HFFc6 (cell line): ENCODE measurements around the gene KIAA0040. TPM values are rescaled to one million over a fixed set of nuclear protein-coding genes. Genes with fewer than 3 reads are reported as not detected.

Source experiments
- DNase-seq: peaks from one replicate; pipeline ENCODE4 v3.0.0-alpha.2; 2018
- H3K27ac Mint-ChIP-seq: 2 replicates; pipeline ENCODE4 v1.8.0; 2020; ENCODE audit warnings: mild to moderate bottlenecking, mixed read lengths
- H3K27me3 Mint-ChIP-seq: 2 replicates; pipeline ENCODE4 v1.8.0; 2021; ENCODE audit warnings: mild to moderate bottlenecking, moderate library complexity, mixed read lengths; ENCODE audit not compliant: insufficient read depth
- H3K36me3 Mint-ChIP-seq: 2 replicates; pipeline ENCODE4 v1.8.0; 2021; ENCODE audit warnings: low read depth, mixed read lengths
- H3K4me1 Mint-ChIP-seq: 2 replicates; pipeline ENCODE4 v1.8.0; 2020; ENCODE audit warnings: low read depth, mixed read lengths
- H3K4me3 Mint-ChIP-seq: 2 replicates; pipeline ENCODE4 v1.8.0; 2020; ENCODE audit warnings: mild to moderate bottlenecking, moderate library complexity, mixed read lengths
- H3K9me3 Mint-ChIP-seq: 2 replicates; pipeline ENCODE4 v1.8.0; 2020; ENCODE audit warnings: mild to moderate bottlenecking, mixed read lengths
- total RNA-seq, 6 experiments: library from RNA; stranded (reverse); fragmentation: NEBNext Ultra II Directional; extraction: Animal tissue kit (Norgen Biotek cat#: 25700); gene quantifications; 2 replicates in 1 of 6; 3 replicates in 5 of 6; pipeline ENCODE4 v1.2.3, GENCODE V29; 2021
- TF ChIP-seq, protein P1 (sequence below): fragments of 200-600 bp; sonication (generic); IDR thresholded peaks from 2 replicates; pipeline ENCODE4 v1.5.0; 2021; ENCODE audit warnings: antibody characterized with exemption, mild to moderate bottlenecking

KIAA0040 gene
- total RNA-seq, 6 experiments from 2014 or later = not detected

DNA sequence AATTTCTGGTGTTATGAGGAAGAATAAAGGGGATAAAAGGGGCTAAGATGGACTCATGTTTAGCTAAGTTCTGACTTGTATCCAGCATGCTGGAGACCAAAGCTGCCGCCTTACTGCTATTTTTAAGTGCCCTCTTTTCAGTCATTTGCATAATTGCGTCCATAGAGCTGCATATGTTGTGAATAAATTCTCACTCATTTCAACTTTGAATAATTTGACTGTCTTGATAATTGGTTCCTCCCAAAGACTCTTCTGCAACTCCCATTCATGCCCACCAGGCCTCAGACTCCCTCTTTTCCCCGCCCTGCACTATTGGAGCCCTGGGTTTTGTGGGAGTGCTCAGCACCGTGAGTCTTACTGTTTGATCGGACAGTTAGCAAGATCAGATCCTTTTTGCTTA lies 45.0 kb downstream of the KIAA0040 start:
- Mint-ChIP-seq H3K9me3 (no peaks in the 10 kb centered on the region), H3K27ac (no peak overlapping the region), H3K27me3 (peaks cover 20% of the 10 kb centered on the region), H3K4me1 (peaks cover 12% of the 10 kb centered on the region), H3K36me3 (no peaks in the 10 kb centered on the region), H3K4me3 (no peak overlapping the region)
- TF ChIP-seq, protein P1, sequence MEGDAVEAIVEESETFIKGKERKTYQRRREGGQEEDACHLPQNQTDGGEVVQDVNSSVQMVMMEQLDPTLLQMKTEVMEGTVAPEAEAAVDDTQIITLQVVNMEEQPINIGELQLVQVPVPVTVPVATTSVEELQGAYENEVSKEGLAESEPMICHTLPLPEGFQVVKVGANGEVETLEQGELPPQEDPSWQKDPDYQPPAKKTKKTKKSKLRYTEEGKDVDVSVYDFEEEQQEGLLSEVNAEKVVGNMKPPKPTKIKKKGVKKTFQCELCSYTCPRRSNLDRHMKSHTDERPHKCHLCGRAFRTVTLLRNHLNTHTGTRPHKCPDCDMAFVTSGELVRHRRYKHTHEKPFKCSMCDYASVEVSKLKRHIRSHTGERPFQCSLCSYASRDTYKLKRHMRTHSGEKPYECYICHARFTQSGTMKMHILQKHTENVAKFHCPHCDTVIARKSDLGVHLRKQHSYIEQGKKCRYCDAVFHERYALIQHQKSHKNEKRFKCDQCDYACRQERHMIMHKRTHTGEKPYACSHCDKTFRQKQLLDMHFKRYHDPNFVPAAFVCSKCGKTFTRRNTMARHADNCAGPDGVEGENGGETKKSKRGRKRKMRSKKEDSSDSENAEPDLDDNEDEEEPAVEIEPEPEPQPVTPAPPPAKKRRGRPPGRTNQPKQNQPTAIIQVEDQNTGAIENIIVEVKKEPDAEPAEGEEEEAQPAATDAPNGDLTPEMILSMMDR = no peak
- DNase-seq = no peak

- Mint-ChIP-seq H3K27ac (no peak overlapping the region), H3K36me3 (no peaks in the 10 kb centered on the region), H3K9me3 (no peaks in the 10 kb centered on the region), H3K4me3 (no peak overlapping the region), H3K27me3 (peaks cover 15% of the 10 kb centered on the region), H3K4me1 (peaks cover 12% of the 10 kb centered on the region)
- TF ChIP-seq, protein P1 = peak; percentile 87
- DNase-seq = peak; percentile 42
Observed at GRCh38 chr1:175146529-175147213, 45.9 kb downstream of the KIAA0040 start.

GRCh38 chr1:175145899-175146528 lies 46.6 kb downstream of the KIAA0040 start:
- peaks cover 14% of the 10 kb centered on the region for H3K27me3 Mint-ChIP-seq

GRCh38 chr1:175138579-175138978 lies 54.0 kb downstream of the KIAA0040 start:
- Mint-ChIP-seq H3K4me3 (no peak overlapping the region), H3K27me3 (peaks cover 7% of the 10 kb centered on the region), H3K27ac (no peak overlapping the region), H3K4me1 (peaks cover 5% of the 10 kb centered on the region), H3K9me3 (no peaks in the 10 kb centered on the region), H3K36me3 (no peaks in the 10 kb centered on the region)
- TF ChIP-seq, protein P1 = no peak
- no peak for DNase-seq

More at GRCh38 chr1:175145899-175146528, 46.6 kb downstream of the KIAA0040 start:
- peaks cover 12% of the 10 kb centered on the region for H3K4me1 Mint-ChIP-seq
- DNase-seq = no peak
- no peaks in the 10 kb centered on the region for H3K9me3 Mint-ChIP-seq
- H3K27ac Mint-ChIP-seq = no peak overlapping the region
- H3K4me3 Mint-ChIP-seq = no peak overlapping the region
- TF ChIP-seq, protein P1 = no peak
- H3K36me3 Mint-ChIP-seq = no peaks in the 10 kb centered on the region

DNA sequence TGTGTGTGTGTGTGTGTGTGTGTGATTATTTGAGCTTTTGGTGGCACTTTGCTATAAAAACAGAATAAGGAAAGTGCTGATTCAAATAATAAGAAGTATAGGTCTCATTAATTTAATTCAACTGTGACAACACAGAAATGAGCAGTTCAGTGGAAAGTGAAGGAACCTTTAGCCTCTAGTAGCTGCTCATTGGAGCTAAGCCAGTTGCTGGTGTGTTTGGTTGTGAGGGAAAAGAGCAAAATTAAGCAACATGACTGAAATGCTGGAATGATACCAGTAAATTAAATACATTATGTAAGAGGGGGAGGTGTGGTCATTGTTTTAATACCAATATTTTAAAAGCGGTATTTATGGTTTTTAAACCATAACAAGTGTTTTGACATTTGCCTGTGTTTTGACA lies 55.2 kb downstream of the KIAA0040 start:
- H3K36me3 Mint-ChIP-seq = no peaks in the 10 kb centered on the region
- H3K4me3 Mint-ChIP-seq = no peak overlapping the region
- H3K4me1 Mint-ChIP-seq = peaks cover 17% of the 10 kb centered on the region
- TF ChIP-seq, protein P1 = no peak
- no peak overlapping the region for H3K27ac Mint-ChIP-seq
- H3K27me3 Mint-ChIP-seq = peaks cover 6% of the 10 kb centered on the region
- no peak for DNase-seq
- H3K9me3 Mint-ChIP-seq = no peaks in the 10 kb centered on the region
